Neural progenitor cell (in vitro differentiated cells): ENCODE results near the gene HRK. TPM values are rescaled to one million over a fixed set of nuclear protein-coding genes. Genes with fewer than 3 reads are reported as not detected.

Experiments used
- DNase-seq: peaks from one replicate; pipeline ENCODE4 v3.0.0-alpha.2; 2016; ENCODE audit warnings: low spot score
- H2AFZ ChIP-seq: fragments of 200-600 bp; sonication (generic); replicated peaks from 2 replicates; pipeline ENCODE4 v1.6.1; 2016; ENCODE audit warnings: antibody characterized with exemption
- H3F3A ChIP-seq: fragments of 200-600 bp; sonication (generic); 2 replicates; pipeline ENCODE4 v1.6.1; 2016; ENCODE audit warnings: antibody characterized with exemption, low read depth
- H3K27ac ChIP-seq: fragments of 200-600 bp; sonication (generic); 2 replicates; pipeline ENCODE4 v1.5.1; 2016; ENCODE audit warnings: mild to moderate bottlenecking
- H3K27me3 ChIP-seq: fragments of 200-600 bp; sonication (generic); 2 replicates; pipeline ENCODE4 v1.6.1; 2016; ENCODE audit warnings: mild to moderate bottlenecking, moderate library complexity
- H3K36me3 ChIP-seq: fragments of 200-600 bp; sonication (generic); 2 replicates; pipeline ENCODE4 v1.5.1; 2016
- H3K4me1 ChIP-seq: fragments of 200-600 bp; sonication (generic); 2 replicates; pipeline ENCODE4 v1.6.1; 2016; ENCODE audit warnings: mixed run types
- H3K4me2 ChIP-seq: fragments of 200-600 bp; sonication (generic); 2 replicates; pipeline ENCODE4 v1.6.1; 2016
- H3K4me3 ChIP-seq: fragments of 200-600 bp; sonication (generic); 2 replicates; pipeline ENCODE4 v1.5.1; 2016
- H3K79me2 ChIP-seq: fragments of 200-600 bp; sonication (generic); 2 replicates; pipeline ENCODE4 v1.6.1; 2016; ENCODE audit warnings: low read depth
- H3K9ac ChIP-seq: fragments of 200-600 bp; sonication (generic); 2 replicates; pipeline ENCODE4 v1.6.1; 2016
- H3K9me3 ChIP-seq: fragments of 200-600 bp; sonication (generic); 2 replicates; pipeline ENCODE4 v1.5.1; 2016; ENCODE audit warnings: low read depth
- H4K20me1 ChIP-seq: fragments of 200-600 bp; sonication (generic); 2 replicates; pipeline ENCODE4 v1.6.1; 2016; ENCODE audit warnings: low read depth
- H3K27ac Mint-ChIP-seq: 3 replicates; pipeline ENCODE4 v1.8.0; 2021; ENCODE audit warnings: mixed read lengths
- H3K27me3 Mint-ChIP-seq: 2 replicates; pipeline ENCODE4 v1.8.0; 2022; ENCODE audit warnings: low read depth, mild to moderate bottlenecking, inconsistent platforms, moderate library complexity, mixed read lengths; ENCODE audit not compliant: insufficient read depth
- H3K36me3 Mint-ChIP-seq: 3 replicates; pipeline ENCODE4 v1.8.0; 2021; ENCODE audit warnings: mixed read lengths
- H3K4me1 Mint-ChIP-seq: 3 replicates; pipeline ENCODE4 v1.8.0; 2021; ENCODE audit warnings: mixed read lengths
- H3K4me3 Mint-ChIP-seq: 3 replicates; pipeline ENCODE4 v1.8.0; 2021; ENCODE audit warnings: mild to moderate bottlenecking, moderate library complexity, mixed read lengths
- H3K9me3 Mint-ChIP-seq: 3 replicates; pipeline ENCODE4 v1.8.0; 2020; ENCODE audit warnings: mixed read lengths
- CTCF ChIP-seq: fragments of 200-600 bp; sonication (generic); IDR thresholded peaks from 2 replicates; pipeline ENCODE4 v1.5.1; 2017; ENCODE audit warnings: antibody characterized with exemption, mild to moderate bottlenecking
- EZH2 ChIP-seq: fragments of 200-600 bp; sonication (generic); IDR thresholded peaks from 2 replicates; pipeline ENCODE4 v1.6.1; 2017; ENCODE audit warnings: antibody characterized with exemption, mild to moderate bottlenecking, moderate library complexity
- EZH2phosphoT487 ChIP-seq: fragments of 200-600 bp; sonication (generic); IDR thresholded peaks from 2 replicates; pipeline ENCODE4 v1.6.1; 2017; ENCODE audit warnings: antibody characterized with exemption
- total RNA-seq: library from RNA; depleted of rRNA; stranded (reverse); fragments of >200 nt; gene quantifications from 2 replicates; pipeline ENCODE4 v1.2.3, GENCODE V29; 2015; ENCODE audit warnings: low replicate concordance

HRK gene
- total RNA-seq, 1 donor from 2014 or later = not detected

GRCh38 chr12:116838365-116838764 is 42.9 kb downstream of the HRK start:
- Histone ChIP-seq H4K20me1 (no peaks in the 10 kb centered on the region), H3F3A (no peaks in the 10 kb centered on the region), H3K79me2 (no peaks in the 10 kb centered on the region), H2AFZ (no peak overlapping the region), H3K9ac (no peak overlapping the region), H3K4me3 (no peak overlapping the region), H3K9me3 (no peaks in the 10 kb centered on the region), H3K36me3 (peaks cover 3% of the 10 kb centered on the region), H3K27ac (no peak overlapping the region), H3K27me3 (no peaks in the 10 kb centered on the region), H3K4me2 (no peak overlapping the region), H3K4me1 (no peaks in the 10 kb centered on the region)
- Mint-ChIP-seq H3K27me3 (no peaks in the 10 kb centered on the region), H3K27ac (no peak overlapping the region), H3K9me3 (no peaks in the 10 kb centered on the region), H3K4me1 (no peaks in the 10 kb centered on the region), H3K4me3 (no peak overlapping the region), H3K36me3 (peaks cover 13% of the 10 kb centered on the region)
- TF ChIP-seq EZH2phosphoT487 (no peak), EZH2 (no peak), CTCF (no peak)
- DNase-seq = no peak

GRCh38 chr12:116837097-116837496 is 44.1 kb downstream of the HRK start:
- DNase-seq = no peak
- H2AFZ ChIP-seq = no peak overlapping the region
- Mint-ChIP-seq H3K4me1 (no peaks in the 10 kb centered on the region), H3K27me3 (no peaks in the 10 kb centered on the region), H3K4me3 (no peak overlapping the region), H3K27ac (no peak overlapping the region), H3K36me3 (peaks cover 13% of the 10 kb centered on the region), H3K9me3 (no peaks in the 10 kb centered on the region)
- H3K36me3 ChIP-seq = peaks cover 3% of the 10 kb centered on the region
- TF ChIP-seq EZH2 (no peak), EZH2phosphoT487 (no peak), CTCF (no peak)
- H3K79me2 ChIP-seq = no peaks in the 10 kb centered on the region
- no peaks in the 10 kb centered on the region for H3K27me3 ChIP-seq
- H3F3A ChIP-seq = no peaks in the 10 kb centered on the region
- H3K4me1 ChIP-seq = no peaks in the 10 kb centered on the region
- no peak overlapping the region for H3K4me3 ChIP-seq
- no peaks in the 10 kb centered on the region for H4K20me1 ChIP-seq
- no peak overlapping the region for H3K9ac ChIP-seq
- H3K4me2 ChIP-seq = no peak overlapping the region
- H3K9me3 ChIP-seq = no peaks in the 10 kb centered on the region
- no peak overlapping the region for H3K27ac ChIP-seq

GRCh38 chr12:116835484-116835883 is 45.8 kb downstream of the HRK start:
- peaks cover 13% of the 10 kb centered on the region for H3K36me3 Mint-ChIP-seq
- no peaks in the 10 kb centered on the region for H3K79me2 ChIP-seq
- H3K4me1 ChIP-seq = no peaks in the 10 kb centered on the region
- no peaks in the 10 kb centered on the region for H3K27me3 ChIP-seq
- H3K27ac Mint-ChIP-seq = no peak overlapping the region
- no peak overlapping the region for H3K9ac ChIP-seq
- TF ChIP-seq CTCF (no peak), EZH2 (no peak), EZH2phosphoT487 (no peak)
- no peak for DNase-seq
- H3K4me2 ChIP-seq = no peak overlapping the region
- peaks cover 3% of the 10 kb centered on the region for H3K36me3 ChIP-seq
- H3K27ac ChIP-seq = no peak overlapping the region
- no peaks in the 10 kb centered on the region for H3K27me3 Mint-ChIP-seq
- no peaks in the 10 kb centered on the region for H3K9me3 ChIP-seq
- no peaks in the 10 kb centered on the region for H3K9me3 Mint-ChIP-seq
- no peaks in the 10 kb centered on the region for H4K20me1 ChIP-seq
- no peaks in the 10 kb centered on the region for H3F3A ChIP-seq
- no peak overlapping the region for H3K4me3 ChIP-seq
- H2AFZ ChIP-seq = no peak overlapping the region
- no peak overlapping the region for H3K4me3 Mint-ChIP-seq
- no peaks in the 10 kb centered on the region for H3K4me1 Mint-ChIP-seq
